Neural progenitor cell (in vitro differentiated cells): ENCODE results near the gene RSPH6A.

ENCODE experiments used
- EZH2 ChIP-seq: fragments of 200-600 bp; sonication (generic); IDR thresholded peaks from 2 replicates; pipeline ENCODE4 v1.6.1; 2017; ENCODE audit warnings: antibody characterized with exemption, mild to moderate bottlenecking, moderate library complexity
- EZH2phosphoT487 ChIP-seq: fragments of 200-600 bp; sonication (generic); IDR thresholded peaks from 2 replicates; pipeline ENCODE4 v1.6.1; 2017; ENCODE audit warnings: antibody characterized with exemption
- TF ChIP-seq, protein P1 (sequence below): fragments of 200-600 bp; sonication (generic); IDR thresholded peaks from 2 replicates; pipeline ENCODE4 v1.5.1; 2017; ENCODE audit warnings: antibody characterized with exemption, mild to moderate bottlenecking

DNA sequence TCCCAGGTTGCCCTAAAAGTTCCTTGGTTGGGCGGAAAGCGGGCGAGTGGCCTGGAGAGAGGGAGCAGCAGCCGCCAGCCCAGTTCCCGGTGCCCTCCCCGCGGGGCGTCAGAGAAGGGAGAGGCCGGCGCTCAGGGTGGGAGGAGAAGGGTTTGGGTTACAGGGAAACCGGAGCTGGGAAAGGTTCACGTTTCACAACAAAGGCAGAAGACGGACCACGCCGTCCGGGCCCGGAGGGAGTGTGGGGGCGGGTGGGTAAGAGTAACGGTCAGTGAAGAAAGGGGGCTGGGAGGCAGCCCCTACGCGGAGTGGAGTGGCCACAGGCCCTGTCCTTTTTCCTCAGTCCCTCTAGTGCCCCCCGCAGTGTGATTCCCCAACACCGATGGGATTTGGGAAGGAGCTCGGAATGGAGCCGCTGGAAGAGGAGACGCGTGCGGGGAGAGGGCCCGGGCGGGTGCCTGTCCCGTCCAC, 47.7 kb downstream of the RSPH6A start:
- TF ChIP-seq, protein P1, sequence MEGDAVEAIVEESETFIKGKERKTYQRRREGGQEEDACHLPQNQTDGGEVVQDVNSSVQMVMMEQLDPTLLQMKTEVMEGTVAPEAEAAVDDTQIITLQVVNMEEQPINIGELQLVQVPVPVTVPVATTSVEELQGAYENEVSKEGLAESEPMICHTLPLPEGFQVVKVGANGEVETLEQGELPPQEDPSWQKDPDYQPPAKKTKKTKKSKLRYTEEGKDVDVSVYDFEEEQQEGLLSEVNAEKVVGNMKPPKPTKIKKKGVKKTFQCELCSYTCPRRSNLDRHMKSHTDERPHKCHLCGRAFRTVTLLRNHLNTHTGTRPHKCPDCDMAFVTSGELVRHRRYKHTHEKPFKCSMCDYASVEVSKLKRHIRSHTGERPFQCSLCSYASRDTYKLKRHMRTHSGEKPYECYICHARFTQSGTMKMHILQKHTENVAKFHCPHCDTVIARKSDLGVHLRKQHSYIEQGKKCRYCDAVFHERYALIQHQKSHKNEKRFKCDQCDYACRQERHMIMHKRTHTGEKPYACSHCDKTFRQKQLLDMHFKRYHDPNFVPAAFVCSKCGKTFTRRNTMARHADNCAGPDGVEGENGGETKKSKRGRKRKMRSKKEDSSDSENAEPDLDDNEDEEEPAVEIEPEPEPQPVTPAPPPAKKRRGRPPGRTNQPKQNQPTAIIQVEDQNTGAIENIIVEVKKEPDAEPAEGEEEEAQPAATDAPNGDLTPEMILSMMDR: no peak
- TF ChIP-seq EZH2 (no peak), EZH2phosphoT487 (no peak)
